NOMO-1 treated with dmso at 0.1 percent for 144 hours (cell line): ENCODE data around the gene ATOSA.

ENCODE experiments used
- DNase-seq: peaks from one replicate; lab custom pipeline; 2025; ENCODE audit not compliant: unreplicated experiment; lab: John Stamatoyannopoulos, UW

Gene ATOSA

GRCh38 chr15:52679232-52680040 lies at the start of gene ATOSA:
ATOSA (minus strand) TSS chr15:52679388; CDS start chr15:52678021, 1,367 bp downstream.
- DNase-seq = peak; percentile 76

- DNase-seq = no peak
These were observed 49.7 kb upstream of the ATOSA start for GRCh38 chr15:52728899-52729298.

- DNase-seq = no peak
These were observed 48.6 kb upstream of the ATOSA start for GRCh38 chr15:52727815-52728214.

- no peak for DNase-seq
These were observed 47.0 kb upstream of the ATOSA start for GRCh38 chr15:52726195-52726594.

- no peak for DNase-seq
These were observed 39.4 kb upstream of the ATOSA start for GRCh38 chr15:52718551-52718950.

GRCh38 chr15:52717924-52718323 lies 38.7 kb upstream of the ATOSA start:
- DNase-seq = no peak

GRCh38 chr15:52717481-52717880 lies 38.3 kb upstream of the ATOSA start:
- DNase-seq = no peak

- no peak for DNase-seq
These were observed 37.3 kb upstream of the ATOSA start for GRCh38 chr15:52716536-52716935.

- no peak for DNase-seq
These were observed 36.2 kb upstream of the ATOSA start for GRCh38 chr15:52715411-52715810.

GRCh38 chr15:52714968-52715367 lies 35.8 kb upstream of the ATOSA start:
- DNase-seq = no peak

- DNase-seq = no peak
These were observed 31.7 kb upstream of the ATOSA start for GRCh38 chr15:52710708-52711389.

GRCh38 chr15:52710050-52710707 lies 31.0 kb upstream of the ATOSA start:
- DNase-seq = no peak

GRCh38 chr15:52709187-52709981 lies 30.2 kb upstream of the ATOSA start:
- DNase-seq = no peak

GRCh38 chr15:52706091-52706490 lies 26.9 kb upstream of the ATOSA start:
- DNase-seq = no peak

- no peak for DNase-seq
These were observed 23.2 kb upstream of the ATOSA start for GRCh38 chr15:52702390-52702789.

- no peak for DNase-seq
These were observed 20.3 kb upstream of the ATOSA start for GRCh38 chr15:52699457-52699856.

- DNase-seq = no peak
These were observed 19.3 kb upstream of the ATOSA start for GRCh38 chr15:52698514-52698913.

GRCh38 chr15:52697051-52697450 lies 17.9 kb upstream of the ATOSA start:
- no peak for DNase-seq

GRCh38 chr15:52695154-52695553 lies 16.0 kb upstream of the ATOSA start:
- no peak for DNase-seq

GRCh38 chr15:52689562-52689961 lies 10.4 kb upstream of the ATOSA start:
- no peak for DNase-seq

- DNase-seq = no peak
These were observed 4.4 kb upstream of the ATOSA start for GRCh38 chr15:52683580-52683979.
